Activated naive CD4-positive, alpha-beta T cell (primary cell): ENCODE results near the gene CDC45.
"Not testable (repeated sequence)": the region's sequence is repeated elsewhere in the genome, so short reads cannot be mapped to it uniquely, and the experiment has no call there.

Experiments used
- DNase-seq, 4 experiments: peaks; one replicate each; lab custom pipeline; 2025; lab: John Stamatoyannopoulos, UW

Gene CDC45

GRCh38 chr22:19530751-19531150 lies 51.0 kb downstream of the CDC45 start:
- DNase-seq: no peak

- DNase-seq: not testable (repeated sequence)
Observed at GRCh38 chr22:19531327-19531726, 51.6 kb downstream of the CDC45 start.

DNA sequence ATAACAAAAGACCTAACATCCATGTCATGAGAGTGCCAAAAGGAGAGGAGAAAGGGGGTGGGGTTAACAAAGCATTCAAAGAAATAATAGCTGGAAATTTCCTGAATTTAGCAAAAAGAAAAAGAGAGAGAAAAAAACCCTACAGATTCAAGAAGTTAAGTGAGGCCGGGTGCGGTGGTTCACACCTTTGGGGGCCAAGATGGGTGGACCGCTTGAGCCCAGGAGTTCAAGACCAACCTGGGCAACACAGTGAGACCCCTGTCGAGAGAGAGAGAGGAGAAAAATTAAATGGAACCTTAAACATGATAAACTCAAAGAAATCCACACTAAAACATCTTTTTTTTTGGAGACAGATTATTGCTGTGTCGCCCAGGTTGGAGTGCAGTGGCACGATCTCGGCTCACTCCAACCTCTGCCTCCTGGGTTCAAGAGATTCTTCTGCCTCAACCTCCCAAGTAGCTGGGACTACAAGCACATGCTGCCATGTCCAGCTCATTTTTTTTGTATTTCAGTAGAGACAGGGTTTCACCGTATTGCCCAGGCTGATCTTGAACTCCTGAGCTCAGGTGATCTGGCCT lies 53.4 kb downstream of the CDC45 start:
- DNase-seq: no peak

GRCh38 chr22:19533857-19534256 lies 54.1 kb downstream of the CDC45 start:
- DNase-seq: no peak

GRCh38 chr22:19535001-19535400 lies 55.3 kb downstream of the CDC45 start:
- no peak for DNase-seq

DNA sequence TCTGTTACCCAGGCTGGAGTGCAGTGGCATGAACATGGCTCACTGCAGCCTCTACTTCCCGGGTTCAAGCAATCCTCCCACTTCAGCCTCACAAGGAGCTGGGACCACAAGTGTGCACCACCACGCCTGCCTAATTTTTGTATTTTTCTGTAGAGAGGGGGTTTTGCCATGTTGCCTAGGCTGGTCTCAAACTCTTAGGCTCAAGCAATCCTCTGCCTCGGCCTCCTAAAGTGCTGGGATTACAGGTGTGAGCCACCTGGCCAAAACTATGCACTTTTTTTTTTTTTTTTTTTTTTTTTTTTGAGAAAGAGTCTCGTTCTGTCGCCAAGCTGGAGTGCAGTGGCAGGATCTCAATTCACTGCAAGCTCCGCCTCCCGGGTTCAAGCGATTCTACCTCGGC lies 56.8 kb downstream of the CDC45 start:
- DNase-seq: no peak

- DNase-seq: no peak
Observed at GRCh38 chr22:19537941-19538488, 58.3 kb downstream of the CDC45 start.

- no peak for DNase-seq
Observed at GRCh38 chr22:19540394-19540793, 60.7 kb downstream of the CDC45 start.

DNA sequence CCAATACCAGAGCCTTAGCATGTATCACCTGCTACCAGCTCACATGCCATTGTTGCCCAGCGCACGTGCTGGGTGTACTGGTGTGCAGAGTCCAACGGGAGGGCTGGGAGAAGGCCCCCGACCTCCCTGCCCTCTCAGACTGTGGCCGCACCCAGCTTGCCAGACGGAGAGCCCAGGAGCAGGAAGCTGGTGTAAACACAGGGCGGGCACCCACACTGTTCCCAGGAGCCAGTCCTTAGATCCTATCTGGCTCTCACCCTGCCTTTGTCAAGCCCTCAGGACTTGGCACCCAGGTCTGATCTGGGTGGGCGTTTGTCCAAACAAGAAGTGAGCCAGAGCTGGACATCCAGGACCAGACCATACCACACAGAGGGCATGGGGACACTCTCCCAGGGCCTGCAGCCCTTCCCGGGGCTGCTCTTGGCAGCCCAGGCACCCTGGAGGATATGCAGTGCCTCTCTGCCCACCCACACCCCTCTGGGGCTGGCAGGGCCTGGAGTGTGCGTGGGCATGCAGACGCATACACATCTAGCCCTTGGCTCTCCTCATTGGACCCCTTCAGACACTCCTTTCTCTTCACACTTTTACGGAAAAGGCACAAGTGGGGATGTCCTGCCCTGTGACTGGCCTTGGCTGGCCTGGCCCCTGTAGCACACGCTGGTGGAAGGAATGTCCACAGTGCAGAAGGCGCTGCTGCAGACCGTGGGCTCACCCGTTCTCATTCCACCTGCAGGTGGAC lies 64.4 kb downstream of the CDC45 start:
- no peak for DNase-seq

- DNase-seq: no peak
Observed at GRCh38 chr22:19545935-19546207, 66.2 kb downstream of the CDC45 start.

GRCh38 chr22:19546680-19547079 lies 67.0 kb downstream of the CDC45 start:
- no peak for DNase-seq

DNA sequence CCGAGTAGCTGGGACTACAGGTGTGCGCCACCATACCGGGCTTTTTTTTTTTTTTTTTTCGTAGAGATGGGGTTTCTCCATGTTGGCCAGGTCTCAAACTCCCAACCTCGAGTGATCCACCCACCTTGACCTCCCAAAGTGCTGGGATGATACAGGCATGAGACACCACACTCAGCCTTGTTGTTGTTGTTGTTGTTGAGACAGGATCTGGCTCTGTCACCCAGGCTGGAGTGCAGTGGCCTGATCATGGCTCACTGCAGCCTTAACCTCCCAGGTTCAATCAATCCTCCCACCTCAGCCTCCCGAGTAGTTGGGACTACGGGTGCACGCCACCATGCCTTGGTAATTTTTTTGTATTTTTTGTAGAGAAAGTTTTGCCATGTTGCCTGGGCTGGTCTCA lies 67.9 kb downstream of the CDC45 start:
- DNase-seq: no peak

- DNase-seq: not testable (repeated sequence)
Observed at GRCh38 chr22:19548427-19548826, 68.7 kb downstream of the CDC45 start.

DNA sequence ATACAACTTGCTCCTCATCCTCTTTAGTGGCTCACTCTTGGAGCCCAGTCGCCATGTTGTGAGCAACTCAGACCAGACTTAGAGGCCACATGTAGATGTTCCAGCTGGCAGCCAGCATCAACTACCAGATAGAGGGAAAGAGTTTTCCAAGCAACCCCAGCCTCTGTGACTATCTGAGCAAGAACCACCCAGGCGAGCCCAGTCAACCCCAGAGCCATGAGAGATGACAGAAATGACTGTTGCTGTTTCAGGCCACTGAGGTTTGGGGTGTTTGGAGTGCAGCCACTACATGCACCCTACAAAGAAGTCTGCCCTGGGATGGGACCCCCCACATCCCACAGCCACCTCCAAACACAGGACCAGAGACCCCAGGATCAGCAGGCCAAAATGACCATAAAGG lies 69.2 kb downstream of the CDC45 start:
- no peak for DNase-seq

- no peak for DNase-seq
Observed at GRCh38 chr22:19549428-19549827, 69.7 kb downstream of the CDC45 start.

DNA sequence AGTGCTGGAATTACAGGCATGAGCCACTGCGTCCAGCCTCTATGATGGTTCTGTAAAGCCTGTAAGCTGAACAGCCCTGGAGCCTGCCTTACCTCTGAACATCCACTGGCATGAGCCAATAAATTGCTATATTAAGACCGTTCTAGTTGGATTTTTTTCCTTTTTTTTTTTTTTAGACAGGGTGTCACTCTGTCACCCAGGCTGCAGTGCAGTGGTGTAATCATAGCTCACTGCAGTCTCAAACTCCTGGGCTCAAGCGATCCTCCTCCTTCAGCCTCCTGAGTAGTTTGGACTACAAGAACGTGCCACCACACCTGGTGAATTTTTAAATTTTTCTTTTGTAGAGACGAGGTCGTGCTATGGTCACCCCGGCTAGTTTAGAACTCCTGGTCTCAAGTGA lies 70.7 kb downstream of the CDC45 start:
- no peak for DNase-seq

- DNase-seq: no peak
Observed at GRCh38 chr22:19553201-19553600, 73.5 kb downstream of the CDC45 start.

DNA sequence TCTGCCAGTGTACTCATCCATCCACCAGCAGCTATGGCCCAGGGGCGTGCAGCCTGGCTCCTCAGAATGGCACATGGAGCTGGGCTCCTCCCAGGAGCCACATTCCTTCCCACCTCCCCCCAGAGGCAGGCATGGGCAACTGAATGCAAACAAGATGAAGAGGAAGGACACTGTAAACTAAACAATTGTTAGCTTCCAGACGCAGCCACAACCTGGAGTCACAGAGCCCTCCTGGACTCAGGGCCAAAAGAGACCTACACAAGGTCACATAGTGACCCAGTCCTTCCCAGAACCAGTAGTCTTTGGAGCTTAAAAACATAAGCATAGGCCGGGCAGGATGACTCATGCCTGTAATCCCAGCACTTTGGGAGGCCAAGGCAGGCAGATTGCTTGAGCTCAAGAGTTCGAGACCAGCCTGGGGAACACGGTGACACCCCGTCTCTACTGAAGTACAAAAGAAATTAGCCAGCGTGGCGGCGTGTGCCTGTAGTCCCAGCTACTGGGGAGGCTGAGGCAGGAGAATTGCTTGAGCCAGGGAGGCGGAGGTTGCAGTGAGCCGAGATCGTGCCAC lies 75.2 kb downstream of the CDC45 start:
- DNase-seq: no peak

- no peak for DNase-seq
Observed at GRCh38 chr22:19555651-19556050, 75.9 kb downstream of the CDC45 start.

GRCh38 chr22:19556963-19557545 lies 77.3 kb downstream of the CDC45 start:
- no peak for DNase-seq

DNA sequence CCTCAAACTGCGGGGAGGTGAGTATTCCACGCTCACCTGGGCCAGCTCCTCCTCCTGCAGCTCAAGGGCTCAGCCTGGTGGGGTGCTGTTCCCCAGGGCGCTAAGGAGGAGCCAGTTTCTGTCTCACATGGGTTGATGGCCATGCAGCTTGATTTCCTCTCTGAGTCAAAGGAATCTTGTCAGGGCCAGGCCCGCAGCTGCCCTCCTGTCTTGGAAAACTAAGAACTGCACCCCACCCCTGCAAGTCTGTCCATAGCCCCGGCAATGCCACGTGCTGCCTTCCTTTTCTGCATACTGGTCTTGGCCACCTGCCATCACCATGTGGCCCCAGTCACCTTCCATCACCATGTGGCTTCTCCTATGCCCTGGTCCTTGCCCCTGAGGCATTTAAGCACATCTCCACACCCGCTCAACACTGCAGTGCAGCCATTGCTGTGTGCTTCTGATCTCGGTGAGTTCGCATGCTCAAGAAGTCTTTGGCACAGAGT lies 79.6 kb downstream of the CDC45 start:
- no peak for DNase-seq

DNA sequence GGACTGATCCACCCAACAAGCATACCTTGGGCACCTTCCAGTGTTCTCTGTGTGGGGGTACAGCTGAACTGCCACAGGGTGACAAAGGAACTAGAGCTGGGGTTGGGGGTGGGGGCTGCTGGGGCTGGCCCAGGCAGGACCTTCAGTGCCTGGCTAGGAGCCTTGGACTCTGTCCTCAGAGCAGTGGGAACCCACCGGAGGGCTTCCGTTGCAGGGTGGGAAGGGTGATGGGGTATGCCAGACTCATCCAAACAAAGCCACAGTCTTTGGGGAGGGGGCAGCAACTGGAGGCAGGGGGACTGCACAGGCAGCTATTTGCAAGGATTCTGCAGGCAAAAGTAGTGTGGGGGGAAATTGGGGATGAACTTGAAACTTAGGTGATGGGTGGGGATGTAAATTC lies 80.2 kb downstream of the CDC45 start:
- no peak for DNase-seq
